Right forelimb (tissue), 1 donor: Measurements from ENCODE around the gene SPATA13.

Experiments used
- DNase-seq: peaks from one replicate; pipeline ENCODE4 v3.0.0-alpha.2; 2018

Gene SPATA13

DNA sequence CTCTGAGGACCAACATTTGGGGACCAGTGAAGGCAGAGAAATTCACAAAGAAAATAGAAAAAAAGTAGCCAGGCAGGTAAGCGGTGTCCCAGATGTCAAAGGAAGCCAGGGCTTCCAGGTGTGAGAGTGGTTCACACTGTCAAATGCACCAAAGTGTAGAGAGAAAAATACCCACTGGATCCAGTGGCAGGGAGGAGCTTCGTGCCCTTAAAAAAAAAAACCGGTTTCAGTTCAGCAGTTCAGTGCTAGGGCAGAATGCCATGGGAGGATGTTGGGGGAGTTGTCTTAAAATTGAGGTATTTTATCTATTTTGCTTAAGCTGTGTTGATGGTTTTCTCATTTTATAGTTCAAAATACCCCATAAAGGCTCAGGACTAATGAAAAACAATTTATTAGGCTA lies 101.0 kb downstream of the SPATA13 start:
- no peak for DNase-seq

DNA sequence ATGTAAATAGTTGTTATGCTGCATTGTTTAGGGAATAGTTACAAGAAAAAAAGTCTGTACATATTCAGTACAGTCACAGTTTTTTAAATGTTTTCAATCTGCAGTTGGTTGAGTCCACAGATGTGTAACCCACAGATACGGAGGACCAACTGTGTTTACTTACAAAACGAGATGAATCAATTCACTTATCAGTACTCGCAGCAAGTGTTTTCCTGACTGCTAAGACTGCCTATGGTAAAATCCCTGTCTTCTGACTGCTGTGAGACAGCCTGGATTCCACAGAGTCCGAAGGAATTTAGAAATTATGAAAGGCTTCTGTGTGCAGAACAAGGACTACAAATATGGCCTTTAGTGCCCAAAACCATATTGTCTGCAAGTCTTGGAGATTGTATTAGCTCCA lies 103.1 kb downstream of the SPATA13 start:
- no peak for DNase-seq

DNA sequence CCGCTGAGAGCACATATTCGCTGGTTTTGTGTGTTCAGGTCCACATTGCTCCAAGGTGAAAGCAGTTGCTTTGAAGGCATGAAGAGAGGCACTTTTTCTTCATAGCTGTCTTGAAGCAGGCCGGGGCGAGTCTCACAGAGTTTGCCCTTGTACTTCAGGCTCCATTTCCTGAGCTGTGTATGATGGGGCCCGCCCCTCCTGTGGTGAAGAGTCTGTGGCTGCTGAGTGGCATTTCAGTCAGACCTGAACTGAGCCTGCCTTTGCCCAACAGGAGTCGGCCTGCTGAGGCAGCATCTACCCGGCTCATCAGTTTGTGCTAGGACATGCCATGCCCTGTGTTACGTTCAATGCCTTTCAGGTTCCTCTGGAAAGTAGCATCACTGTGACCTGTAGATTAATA lies 104.5 kb downstream of the SPATA13 start:
- no peak for DNase-seq

DNA sequence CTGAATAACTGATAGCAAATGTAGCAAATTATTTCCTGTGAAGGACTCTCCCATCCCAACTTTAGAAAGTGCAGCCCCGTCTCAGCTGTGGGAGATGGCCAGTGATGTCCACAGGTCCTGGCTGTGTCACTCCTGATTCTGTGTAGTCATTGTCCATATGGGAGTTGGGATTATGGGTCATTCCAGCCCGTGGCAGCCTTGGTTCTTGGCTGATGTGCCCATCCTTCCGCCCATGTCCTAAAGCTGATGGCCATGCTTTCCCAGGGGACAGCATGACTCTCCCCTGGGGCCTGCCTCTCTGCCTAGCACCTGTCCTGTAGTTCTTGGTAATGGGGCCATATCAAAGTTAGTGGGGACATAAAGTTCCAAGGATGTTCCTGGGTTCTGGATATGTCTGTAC lies 104.9 kb downstream of the SPATA13 start:
- no peak for DNase-seq

DNA sequence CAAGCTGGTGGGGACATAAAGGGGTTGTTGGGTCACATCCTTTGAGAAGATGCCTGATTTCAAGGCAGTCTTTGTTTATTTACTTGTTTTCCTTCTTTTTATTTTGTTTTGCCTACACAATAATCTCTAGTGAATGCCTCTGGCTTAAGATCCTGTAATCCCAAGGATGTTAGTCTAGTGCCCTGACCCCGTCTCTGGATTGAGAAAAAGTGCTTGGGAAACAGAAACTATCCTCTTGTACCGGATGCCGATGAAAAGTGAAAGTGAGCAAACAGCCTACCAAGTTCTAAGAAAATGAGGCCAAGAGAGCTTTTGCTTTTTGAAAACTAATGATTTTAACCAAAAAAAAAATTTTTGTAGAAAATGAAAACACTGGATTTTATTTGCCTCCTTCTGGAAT lies 106.8 kb downstream of the SPATA13 start:
- no peak for DNase-seq

DNA sequence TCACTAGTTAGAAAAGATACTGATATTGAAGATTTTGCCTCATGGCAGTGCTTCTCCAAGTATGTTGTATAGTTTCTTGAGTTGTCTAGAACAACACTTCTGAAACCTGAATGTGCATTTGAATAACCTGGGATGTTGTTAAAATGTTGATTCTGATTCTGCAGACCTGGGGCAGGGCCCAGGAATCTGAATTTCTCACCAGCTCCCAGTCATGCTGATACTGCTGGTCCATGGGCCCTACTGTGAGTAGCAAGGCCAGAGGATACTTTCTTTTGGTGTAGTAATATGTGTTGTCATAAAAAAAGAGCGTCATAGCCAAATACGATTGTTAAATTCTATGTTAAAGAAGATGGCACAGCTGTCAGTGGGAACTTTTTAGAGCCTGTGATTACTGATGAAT lies 107.3 kb downstream of the SPATA13 start:
- DNase-seq = no peak

DNA sequence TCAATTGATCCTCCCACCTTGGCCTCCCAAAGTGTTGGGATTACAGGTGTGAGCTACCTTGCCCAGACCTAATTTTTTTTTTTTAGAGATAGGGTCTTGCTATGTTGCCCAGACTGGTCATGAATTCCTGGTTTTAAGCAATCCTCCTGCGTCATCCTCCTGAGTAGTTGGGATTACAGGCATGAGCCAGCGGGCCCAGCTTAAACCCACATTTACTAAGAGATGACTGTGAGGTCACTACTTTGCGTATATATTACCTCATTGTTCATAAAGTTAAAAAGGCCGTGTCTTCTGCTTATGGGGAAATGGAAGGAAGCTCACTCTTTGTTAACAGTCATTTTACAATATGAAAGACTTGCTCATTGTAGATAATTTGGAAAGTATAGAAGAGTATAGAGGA lies 109.3 kb downstream of the SPATA13 start:
- no peak for DNase-seq

DNA sequence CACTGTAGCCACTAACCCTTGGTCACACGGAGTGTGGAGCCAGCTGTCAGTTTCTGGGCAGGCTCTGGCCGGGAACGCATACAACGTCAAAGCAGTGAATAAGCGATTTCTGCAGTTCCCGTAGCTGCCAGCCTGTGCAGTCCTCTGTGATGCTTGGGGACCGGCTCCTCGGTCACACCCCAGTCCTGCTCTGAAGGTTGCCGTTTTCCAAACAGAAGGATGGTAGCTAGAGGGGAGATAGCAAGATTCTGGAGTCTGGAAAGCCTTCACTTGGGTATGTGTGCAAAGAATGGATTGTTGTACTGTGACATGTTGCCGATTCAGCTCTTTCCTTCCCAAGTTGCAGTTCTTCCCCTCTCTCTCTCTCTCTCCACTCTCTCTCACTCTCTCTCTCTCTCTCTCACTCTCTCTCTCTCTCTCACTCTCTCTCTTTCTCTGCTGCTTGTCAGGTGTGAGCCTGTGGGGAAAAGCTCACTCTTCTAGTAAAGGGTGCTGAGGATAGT lies 110.2 kb downstream of the SPATA13 start:
- DNase-seq = peak; percentile 68

DNA sequence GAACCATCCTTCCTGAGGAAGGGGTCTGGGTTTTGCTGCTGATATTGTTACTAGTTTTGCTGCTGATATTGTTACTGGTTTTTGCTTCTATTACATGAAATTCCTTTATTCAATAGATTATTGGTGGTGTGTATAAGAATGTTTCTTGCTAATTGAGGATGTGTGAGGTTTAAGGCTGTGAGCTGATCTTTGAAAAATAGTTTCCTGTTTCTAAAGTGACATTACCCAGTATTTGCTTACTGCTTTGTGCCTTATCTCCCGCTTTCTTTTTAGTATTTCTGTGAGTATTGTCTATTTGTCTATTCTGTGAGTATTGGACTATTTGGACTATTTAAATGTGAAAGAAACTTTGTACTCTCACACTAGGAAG lies 110.7 kb downstream of the SPATA13 start:
- DNase-seq = no peak

DNA sequence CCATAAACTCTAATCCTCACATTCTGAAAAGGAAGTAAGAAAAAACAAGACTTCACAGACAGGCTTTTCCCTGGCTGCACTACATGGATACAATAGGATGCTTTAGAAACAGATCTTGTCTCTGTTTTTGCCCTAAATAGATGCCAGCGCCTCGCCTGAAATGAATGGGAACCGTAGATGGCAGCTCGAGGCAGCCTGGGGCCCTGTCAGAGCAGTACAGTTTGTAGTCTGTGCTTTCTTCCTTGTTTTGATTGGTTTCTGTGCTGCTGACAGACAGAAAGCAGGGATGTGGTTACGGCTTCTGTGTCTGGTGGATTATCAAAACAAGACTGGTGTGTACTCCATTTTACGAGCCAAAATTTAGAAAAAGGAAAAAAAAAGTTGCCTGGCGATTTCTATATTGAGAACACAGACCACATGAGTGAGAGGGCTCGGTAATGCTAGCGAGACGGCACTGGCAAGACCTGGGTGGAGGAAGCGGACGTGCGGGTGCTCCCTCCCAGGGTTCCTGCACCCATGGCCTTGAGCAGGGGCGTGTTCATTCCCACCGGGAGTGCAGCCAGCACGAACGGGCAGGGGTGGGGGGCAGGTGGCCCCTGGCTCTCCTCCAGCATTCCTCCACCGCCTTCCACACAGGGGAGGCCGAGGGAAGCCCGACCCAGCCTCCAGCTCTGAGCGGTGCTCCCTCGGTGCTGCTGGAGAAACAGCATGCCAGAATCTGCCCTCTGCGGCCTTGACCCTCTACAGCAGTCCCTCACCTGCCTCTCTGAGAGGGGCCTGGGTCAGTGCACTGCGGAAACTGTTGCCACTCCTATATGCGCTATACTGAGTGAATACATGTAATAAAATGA lies 111.3 kb downstream of the SPATA13 start:
- peak; percentile 54 for DNase-seq

DNA sequence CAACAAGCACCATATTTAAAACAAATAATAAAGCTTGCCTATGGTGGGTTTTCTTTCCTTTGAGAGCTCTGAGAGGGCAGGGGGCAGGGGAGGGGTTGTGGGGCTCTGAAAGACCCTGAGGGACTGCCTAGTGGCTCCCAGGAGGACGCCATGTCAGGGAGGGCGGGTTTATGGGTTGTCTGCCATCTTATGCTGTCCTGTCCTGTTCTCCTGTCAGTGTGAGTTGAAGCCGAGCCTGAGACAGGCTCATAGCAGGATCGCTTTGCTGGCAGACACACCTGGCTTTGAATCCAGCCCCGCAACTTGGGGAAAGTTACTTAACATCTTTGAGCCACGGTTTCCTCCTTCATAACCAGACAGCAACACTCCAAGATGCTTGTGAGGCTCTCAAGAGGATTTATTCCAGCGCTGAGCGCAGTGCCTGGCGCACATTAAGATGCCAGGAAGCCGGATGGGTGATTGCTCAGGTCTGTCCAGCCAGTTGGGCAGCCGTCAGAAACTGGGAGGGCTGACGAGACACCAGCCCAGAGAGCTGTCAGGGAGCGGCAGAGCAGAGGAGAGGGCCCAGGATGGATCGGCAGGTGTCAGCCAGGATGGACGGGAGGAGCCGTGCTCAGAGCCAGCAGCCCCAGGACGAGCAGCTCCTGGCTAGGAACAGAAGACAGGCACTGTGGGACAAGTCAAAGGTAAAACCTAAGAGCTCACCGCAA lies 112.1 kb downstream of the SPATA13 start:
- DNase-seq = no peak

DNA sequence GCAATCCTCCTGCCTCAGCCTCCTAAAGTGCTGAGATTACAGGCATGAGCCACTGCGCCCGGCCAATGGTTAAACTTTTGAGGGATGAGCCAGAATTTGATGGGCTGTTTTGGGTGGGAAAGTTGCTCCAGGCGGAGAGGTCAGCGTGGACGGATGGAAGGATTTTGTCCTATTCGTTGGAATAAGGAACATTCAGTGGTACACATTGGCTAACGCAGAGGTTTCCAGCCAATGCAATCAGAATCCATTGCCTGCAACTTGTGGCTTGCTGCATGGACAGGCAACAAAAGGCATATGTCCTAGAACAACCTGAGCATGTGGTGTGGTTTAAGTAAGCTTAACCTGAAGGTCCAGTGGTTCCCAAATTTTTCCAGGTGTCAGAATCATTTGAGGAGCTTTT lies 113.4 kb downstream of the SPATA13 start:
- no peak for DNase-seq

DNA sequence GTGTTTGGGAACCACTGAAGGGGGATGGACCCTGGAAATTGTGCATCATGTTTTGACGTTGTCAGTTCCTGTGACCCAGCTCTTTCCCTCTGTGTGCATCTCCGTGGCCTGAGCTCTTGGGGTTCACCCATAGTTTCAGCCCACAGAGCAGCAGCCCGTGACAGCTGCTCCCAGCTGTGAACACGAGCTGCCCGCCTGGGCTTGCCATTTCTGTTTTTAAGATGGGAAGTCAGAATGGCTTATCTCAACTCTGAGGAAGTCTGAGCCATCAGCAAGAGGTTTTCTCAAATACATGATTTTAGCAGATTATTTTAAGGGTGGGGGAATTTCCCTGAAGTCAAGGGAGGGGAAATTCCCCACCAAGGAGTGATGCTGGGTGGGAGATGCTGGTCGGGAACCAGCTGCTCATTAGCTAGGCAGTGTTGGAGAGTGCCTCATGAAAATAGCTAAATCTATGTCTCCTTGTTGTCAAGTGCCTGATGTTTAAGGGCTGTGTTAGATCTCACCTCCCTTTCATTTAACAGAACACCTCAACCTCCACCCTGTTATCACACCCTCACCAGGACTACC lies 114.0 kb downstream of the SPATA13 start:
- no peak for DNase-seq

DNA sequence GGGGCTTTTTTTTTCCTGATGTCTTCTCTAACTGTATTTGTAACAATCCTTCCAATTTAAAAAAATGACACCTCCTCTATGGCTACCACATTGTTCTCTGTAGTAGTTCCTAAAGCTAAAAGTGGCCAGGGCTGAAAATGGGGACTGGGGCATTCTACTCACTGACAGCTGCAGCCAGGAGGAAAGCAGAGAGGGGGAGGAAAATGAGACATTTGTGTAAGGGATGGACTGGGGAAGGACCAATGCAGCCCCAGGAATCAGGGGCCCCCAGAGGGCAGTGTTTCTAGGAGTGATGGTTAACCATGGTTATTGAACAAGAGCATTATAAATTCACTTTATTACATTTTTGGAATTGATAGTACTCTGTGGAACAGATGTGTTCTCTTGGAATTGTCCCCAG lies 114.5 kb downstream of the SPATA13 start:
- DNase-seq = no peak

DNA sequence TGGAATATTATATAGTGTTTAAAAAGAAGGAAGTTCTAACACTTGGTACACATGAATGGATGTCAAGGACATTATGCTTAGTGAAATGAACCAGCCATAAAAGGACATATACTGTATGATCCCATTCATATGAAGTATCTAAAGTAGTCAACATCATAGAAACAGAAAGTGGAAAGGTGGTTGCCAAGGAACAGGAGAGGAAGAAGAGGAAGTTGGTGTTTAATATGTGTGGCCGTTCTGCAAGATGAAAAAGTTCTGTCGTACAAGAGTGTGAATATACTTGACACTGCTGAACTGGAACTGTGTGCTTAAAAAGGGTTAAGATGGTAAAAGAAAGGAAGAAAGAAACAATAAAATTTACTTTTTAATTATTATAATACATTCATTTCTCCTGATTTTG lies 115.8 kb downstream of the SPATA13 start:
- DNase-seq = no peak

DNA sequence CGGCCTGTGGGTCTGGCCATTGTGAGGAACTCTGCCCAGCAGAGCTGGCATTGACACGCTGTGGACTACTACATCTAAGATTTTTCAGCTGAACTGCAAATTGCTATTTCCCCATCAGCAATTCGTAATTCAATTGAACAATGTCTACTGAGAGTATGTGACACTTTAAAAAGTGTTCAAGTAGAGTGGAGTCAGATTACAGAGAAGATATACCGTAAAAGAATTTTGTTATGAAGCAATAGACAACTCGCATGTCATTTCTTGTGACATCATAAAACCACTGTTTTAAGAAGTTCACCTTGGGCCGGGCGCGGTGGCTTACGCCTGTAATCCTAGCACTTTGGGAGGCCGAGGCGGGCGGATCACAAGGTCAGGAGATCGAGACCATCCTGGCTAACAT lies 116.3 kb downstream of the SPATA13 start:
- no peak for DNase-seq

DNA sequence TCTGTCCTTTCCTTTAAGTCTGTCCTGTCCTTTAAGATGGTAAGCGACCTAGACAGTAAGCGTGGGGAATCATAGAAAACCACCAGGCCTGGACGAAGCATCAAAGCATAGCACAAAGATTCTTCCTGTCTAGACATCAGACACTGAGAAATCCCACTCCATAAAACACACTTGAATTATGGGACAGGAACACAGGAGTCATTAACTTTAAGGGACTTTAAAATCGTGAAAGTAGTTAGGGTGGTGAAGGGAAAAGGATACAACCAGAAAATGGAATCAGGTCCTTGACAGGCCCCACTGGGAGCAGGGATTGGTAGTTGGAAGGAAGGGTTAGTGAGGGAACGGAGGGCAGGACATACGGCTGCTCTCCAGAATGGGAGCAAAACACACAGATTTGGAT lies 117.2 kb downstream of the SPATA13 start:
- DNase-seq = no peak

DNA sequence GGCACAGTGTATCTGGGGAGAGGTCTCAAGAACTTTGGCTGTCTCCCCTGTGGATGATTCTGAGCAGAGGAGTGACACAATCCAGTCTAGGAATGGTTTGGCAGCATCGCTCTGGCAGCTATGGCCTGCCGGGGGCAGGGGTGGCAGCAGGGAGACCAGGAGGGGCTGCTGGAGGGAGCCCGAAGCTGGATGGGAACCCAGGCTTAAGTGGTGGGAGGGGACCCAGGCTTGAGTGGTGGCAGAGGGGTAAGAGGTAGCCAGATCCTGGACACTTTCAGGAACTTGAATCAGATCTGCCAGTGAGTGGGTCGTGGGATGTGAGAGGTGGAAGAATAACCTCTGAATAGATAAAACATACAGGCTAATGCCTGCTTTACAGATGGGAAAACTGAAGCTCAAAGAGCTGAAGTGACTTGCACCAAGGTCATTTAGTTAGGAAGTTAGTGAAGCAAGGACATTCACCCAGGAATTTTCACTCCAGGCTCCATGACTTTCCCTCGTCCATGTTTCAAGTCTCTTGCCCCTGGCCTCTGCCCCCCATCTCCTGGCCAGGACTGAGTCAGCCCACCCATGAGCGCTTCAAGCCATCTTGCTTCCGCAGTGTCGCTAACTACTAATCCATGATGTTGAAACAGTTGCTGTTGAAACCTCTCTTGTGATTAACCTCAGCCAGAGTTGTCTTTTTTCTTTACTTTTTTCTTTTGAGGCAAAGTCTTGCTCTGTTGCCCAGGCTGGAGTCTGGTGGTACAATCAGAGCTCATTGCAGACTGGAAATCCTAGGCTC lies 119.0 kb downstream of the SPATA13 start:
- DNase-seq = no peak

DNA sequence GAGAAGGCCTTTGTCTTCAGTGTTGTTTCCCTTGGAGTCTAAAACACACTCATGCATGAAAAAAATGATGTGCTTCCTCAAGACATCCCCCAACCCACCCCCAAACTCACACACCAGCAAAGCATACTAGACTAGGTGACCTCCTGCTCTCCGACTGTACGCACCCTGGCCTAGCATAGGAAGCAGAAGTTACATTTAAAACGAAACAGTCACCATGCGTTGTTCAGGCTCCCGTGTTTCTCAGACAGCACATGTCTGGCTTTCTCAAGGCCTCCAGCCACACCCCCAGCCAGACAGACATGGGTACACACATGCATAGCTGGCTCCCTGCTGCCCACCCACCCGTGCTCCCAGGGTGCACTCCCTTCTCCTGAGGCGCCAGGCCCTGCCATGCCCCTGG lies 120.2 kb downstream of the SPATA13 start:
- no peak for DNase-seq

DNA sequence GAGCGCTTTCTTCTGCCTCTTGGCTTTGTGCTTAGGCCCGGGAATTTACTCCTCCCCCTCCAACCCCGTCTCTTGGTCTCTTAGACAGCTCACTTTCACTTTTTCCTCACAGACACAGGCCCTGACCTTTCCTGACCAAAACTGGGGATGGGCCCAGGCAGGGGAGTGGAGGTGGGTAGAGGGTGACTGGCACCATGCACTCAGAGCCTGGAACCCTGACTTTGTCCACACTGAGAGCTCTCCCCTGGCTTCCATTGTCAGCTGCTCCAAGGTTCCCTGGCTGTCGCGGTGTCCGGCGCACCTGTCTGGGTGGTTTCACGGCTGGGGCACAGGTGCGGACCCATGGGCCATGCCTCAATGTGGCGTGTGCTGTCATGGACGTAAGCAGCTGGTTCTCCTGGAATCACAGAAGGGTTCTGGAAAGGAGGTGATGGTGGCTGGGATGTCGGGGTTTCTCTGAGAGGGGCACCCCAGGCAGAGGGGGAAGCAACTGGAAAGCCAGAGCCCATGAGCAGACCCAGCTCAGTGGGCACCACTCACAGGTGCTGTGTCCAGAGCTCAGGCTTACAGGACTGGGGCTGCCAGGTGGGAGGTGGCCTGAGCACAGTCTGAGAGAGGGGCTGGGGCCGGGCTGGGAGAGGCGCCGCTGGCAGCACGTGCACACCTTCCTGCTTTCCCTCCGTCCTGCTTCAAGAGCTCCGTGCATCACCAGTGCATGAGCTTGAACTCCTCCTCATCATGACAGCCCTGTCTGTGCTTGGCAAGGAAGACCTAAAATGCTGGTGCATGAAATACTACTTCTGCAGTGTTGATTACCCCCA lies 120.9 kb downstream of the SPATA13 start:
- DNase-seq = no peak

DNA sequence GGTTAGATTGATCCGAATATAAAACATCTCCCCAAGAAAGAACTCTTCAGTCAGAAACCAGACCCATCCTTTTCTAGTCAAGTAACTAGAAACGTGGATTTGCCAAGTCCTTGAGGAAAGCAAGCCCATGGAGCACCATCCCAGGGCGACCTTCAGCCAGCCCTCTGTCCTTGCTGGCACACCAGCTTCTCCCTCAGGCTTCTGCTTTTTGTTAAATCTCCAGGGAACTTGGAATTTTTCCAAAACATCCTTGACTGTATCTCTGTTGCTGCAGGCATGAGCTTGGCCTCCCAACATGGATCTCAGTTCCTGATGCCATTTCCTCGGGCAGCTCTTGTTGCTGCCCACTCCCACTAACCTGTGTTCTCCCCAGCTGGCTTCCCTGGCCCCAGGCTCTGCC lies 121.7 kb downstream of the SPATA13 start:
- DNase-seq = no peak

DNA sequence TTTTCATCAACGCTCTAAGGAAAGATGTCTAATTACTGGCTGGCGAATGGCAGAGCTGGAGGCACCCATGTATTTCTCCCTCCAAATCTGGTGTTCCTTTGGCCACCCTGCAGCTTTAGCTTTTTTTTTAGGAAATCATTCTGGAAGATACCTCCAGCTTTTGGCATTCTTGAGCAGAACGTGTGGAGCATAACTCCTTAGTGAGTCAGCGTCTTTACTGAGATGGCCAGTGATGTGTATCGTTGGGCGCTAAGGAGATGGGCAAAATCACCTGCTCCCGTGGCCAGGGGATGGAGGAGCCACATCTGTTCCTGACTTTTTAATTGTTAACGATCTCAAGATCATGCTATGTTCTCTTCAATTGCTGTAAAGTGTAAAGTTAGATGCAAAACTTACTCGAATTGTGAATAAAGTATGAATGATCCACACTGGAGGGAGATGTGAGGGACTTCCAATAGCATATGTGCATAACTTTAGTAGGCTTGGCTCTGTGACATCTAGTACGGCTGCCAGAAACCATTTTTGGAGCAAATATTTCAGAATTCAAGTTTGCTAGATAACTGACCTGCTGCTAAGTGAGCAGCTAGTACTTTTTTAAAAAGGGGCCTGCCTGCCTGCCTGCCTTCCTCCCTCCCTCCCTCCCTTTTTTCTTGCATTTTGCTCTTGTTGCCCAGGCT lies 124.5 kb downstream of the SPATA13 start:
- DNase-seq = no peak
